ENCODE results near the gene RPL31. TPM values are rescaled to one million over a fixed set of nuclear protein-coding genes. Genes with fewer than 3 reads are reported as not detected.
A peak's percentile ranks its signal among the peaks of the same experiment; 100 is the strongest.

RPL31 gene
- total RNA-seq, 2 donors from 2014 or later: 797 to 1,305 TPM

DNA sequence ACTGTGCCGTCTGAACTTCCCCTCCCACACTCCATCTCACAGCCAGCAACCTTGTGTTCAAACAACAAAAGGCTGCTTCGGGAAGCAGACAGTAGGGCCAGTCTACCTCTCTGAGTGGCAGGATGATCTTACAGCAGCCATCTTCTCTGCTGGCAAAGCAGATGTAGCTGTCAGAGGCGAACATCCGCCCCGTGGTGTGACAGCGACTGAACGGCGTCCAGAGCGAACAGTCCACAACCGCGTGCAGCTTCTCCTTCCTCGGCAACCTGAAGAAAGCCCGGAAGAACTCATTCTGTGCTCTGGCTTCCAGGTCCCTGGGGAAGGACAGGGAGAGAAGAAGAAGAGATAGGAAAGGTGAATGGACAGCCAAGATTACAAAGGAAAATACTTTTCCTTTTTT lies 38.0 kb downstream of the RPL31 start:
- H3K27ac ChIP-seq: no peak overlapping the region
- DNase-seq (ENCODE audit: low spot score): no peak
- intact Hi-C loops (cut with DNase I): no loop called here
- H3K9me3 ChIP-seq: no peaks in the 10 kb centered on the region
- no peak for TF ChIP-seq CTCF (IDR thresholded peaks at IDR 0.05)
- TF ChIP-seq POLR2A (IDR thresholded peaks at IDR 0.05): no peak
- no peak for TF ChIP-seq POLR2AphosphoS5 (IDR thresholded peaks at IDR 0.05)
- H3K4me1 ChIP-seq (replicated peaks): no peaks in the 10 kb centered on the region
- 89% methylated on average over 13 of the region's 13 CpGs for WGBS
- H3K4me3 ChIP-seq: no peak overlapping the region
- H3K27me3 ChIP-seq (replicated peaks; ENCODE audit: insufficient read depth): no peaks in the 10 kb centered on the region
- H3K36me3 ChIP-seq: no peaks in the 10 kb centered on the region

GRCh38 chr2:101040761-101041160 lies 38.7 kb downstream of the RPL31 start:
- intact Hi-C loops (cut with DNase I): no loop called here
- 90% methylated on average over 6 of the region's 6 CpGs for WGBS
- Histone ChIP-seq H3K4me1 (replicated peaks) (no peaks in the 10 kb centered on the region), H3K36me3 (no peaks in the 10 kb centered on the region), H3K27ac (no peak overlapping the region), H3K9me3 (no peaks in the 10 kb centered on the region), H3K27me3 (replicated peaks; ENCODE audit: insufficient read depth) (no peaks in the 10 kb centered on the region), H3K4me3 (no peak overlapping the region)
- DNase-seq (ENCODE audit: low spot score): no peak
- TF ChIP-seq POLR2A (IDR thresholded peaks at IDR 0.05) (no peak), POLR2AphosphoS5 (IDR thresholded peaks at IDR 0.05) (no peak), CTCF (IDR thresholded peaks at IDR 0.05) (no peak)

DNA sequence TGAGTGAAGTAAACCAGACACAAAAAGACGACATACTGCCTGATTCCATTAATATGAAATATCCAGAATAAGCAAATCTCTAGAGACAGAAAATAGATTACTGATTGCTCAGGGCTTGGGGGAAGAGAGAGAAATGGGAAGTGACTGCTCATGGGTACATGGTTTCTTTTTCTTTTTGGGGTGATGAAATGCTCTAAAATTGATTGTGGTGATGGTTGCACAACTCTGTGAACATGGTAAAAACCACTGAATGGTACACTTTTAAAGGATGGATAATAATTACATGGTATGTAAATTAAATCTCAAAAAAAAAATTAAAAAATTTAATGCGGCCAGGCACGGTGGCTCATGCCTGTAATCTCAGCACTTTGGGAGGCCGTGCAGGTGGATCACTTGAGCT lies 39.3 kb downstream of the RPL31 start:
- Histone ChIP-seq H3K9me3 (no peaks in the 10 kb centered on the region), H3K4me3 (no peak overlapping the region), H3K27ac (no peak overlapping the region), H3K36me3 (no peaks in the 10 kb centered on the region), H3K4me1 (replicated peaks) (no peaks in the 10 kb centered on the region), H3K27me3 (replicated peaks; ENCODE audit: insufficient read depth) (no peaks in the 10 kb centered on the region)
- no peak for TF ChIP-seq POLR2A (IDR thresholded peaks at IDR 0.05)
- TF ChIP-seq CTCF (IDR thresholded peaks at IDR 0.05): no peak
- intact Hi-C loops (cut with DNase I): no loop called here
- WGBS: 90% methylated on average over 4 of the region's 4 CpGs
- no peak for DNase-seq (ENCODE audit: low spot score)

GRCh38 chr2:101045330-101045729 lies 43.2 kb downstream of the RPL31 start:
- Histone ChIP-seq H3K27me3 (replicated peaks; ENCODE audit: insufficient read depth) (no peaks in the 10 kb centered on the region), H3K36me3 (no peaks in the 10 kb centered on the region), H3K27ac (no peak overlapping the region), H3K9me3 (no peaks in the 10 kb centered on the region), H3K4me3 (no peak overlapping the region), H3K4me1 (replicated peaks) (no peaks in the 10 kb centered on the region)
- TF ChIP-seq POLR2A (IDR thresholded peaks at IDR 0.05) (no peak), POLR2AphosphoS5 (IDR thresholded peaks at IDR 0.05) (no peak), CTCF (IDR thresholded peaks at IDR 0.05) (no peak)
- WGBS: 95% methylated on average over 10 of the region's 10 CpGs
- no peak for DNase-seq (ENCODE audit: low spot score)
- intact Hi-C loops (cut with DNase I): no loop called here

GRCh38 chr2:101047075-101047766 lies 45.1 kb downstream of the RPL31 start:
- DNase-seq (ENCODE audit: low spot score): peak; percentile 69
- WGBS: 76% methylated on average over 9 of the region's 12 CpGs
- no peak overlapping the region for H3K4me3 ChIP-seq
- no peaks in the 10 kb centered on the region for H3K4me1 ChIP-seq (replicated peaks)
- no peak overlapping the region for H3K27ac ChIP-seq
- intact Hi-C loops (cut with DNase I): no loop called here
- no peaks in the 10 kb centered on the region for H3K36me3 ChIP-seq
- H3K9me3 ChIP-seq: no peaks in the 10 kb centered on the region
- TF ChIP-seq CTCF (IDR thresholded peaks at IDR 0.05) (no peak), POLR2A (IDR thresholded peaks at IDR 0.05) (no peak), POLR2AphosphoS5 (IDR thresholded peaks at IDR 0.05) (peak; percentile 29)
- no peaks in the 10 kb centered on the region for H3K27me3 ChIP-seq (replicated peaks; ENCODE audit: insufficient read depth)
